SK-MEL-5 (cell line): Measurements from ENCODE around the gene ARNT2. TPM values are rescaled to one million over a fixed set of nuclear protein-coding genes. Genes with fewer than 3 reads are reported as not detected.

Source experiments
- DNase-seq: peaks from one replicate; pipeline ENCODE4 v3.0.0-alpha.2; 2016; ENCODE audit warnings: low read depth, low spot score
- in situ Hi-C: cut with HindIII; loops from 2 replicates; pipeline ENCODE4 v1.10.0; 2016; ENCODE audit warnings: low sequenced_read_pairs, high pct_unique_total_duplicates, low pct_unique_long_range_greater_than_20kb
- total RNA-seq: library from RNA; depleted of rRNA; stranded (reverse); fragments of >200 nt; shearing (Covaris generic); gene quantifications from 2 replicates; pipeline ENCODE4 v1.2.3, GENCODE V29; 2014

Gene ARNT2
- total RNA-seq, 1 experiment from 2014 or later, result 33.6 TPM

DNA sequence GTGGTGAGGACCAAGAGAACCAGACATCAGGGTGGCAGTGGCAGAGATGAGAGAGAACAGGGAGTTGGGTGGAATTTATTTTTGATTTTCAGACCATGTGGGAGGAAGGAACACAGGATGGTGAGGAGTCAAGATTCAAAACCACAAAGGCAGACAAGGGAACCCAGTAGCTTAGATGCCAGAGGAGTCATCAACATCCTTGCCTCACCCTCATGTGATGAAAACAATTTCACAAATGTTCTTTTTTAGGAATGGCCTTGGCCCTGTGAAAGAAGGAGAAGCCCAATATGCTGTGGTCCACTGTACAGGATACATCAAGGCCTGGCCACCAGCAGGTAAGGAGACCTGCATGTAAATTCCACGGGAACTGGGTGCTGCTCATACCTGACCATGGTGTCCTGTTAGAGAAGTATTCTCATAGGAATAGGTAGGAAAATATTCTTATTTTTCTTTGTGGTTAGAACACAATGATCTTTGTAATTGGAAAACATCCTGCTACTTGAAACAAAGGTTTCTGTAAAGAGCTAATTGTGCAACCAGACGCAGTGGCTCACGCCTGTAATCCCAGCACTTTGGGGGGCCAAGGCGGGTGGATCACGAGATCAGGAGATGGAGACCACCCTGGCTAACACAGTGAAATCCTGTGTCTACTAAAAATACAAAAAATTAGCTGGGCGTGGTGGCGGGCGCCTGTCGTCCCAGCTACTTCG is 110.0 kb downstream of the ARNT2 start:
- in situ Hi-C loops, result no loop called here
- peak; percentile 45 for DNase-seq

- in situ Hi-C loops, result no loop called here
Observed at GRCh38 chr15:80517290-80517689, 113.1 kb downstream of the ARNT2 start.

GRCh38 chr15:80518522-80518921 is 114.3 kb downstream of the ARNT2 start:
- in situ Hi-C loops, result no loop called here
- peak; percentile 17 for DNase-seq

More at GRCh38 chr15:80517290-80517689, 113.1 kb downstream of the ARNT2 start:
- no peak for DNase-seq

- in situ Hi-C loops, result no loop called here
- no peak for DNase-seq
Observed at GRCh38 chr15:80523746-80524145, 119.6 kb downstream of the ARNT2 start.

DNA sequence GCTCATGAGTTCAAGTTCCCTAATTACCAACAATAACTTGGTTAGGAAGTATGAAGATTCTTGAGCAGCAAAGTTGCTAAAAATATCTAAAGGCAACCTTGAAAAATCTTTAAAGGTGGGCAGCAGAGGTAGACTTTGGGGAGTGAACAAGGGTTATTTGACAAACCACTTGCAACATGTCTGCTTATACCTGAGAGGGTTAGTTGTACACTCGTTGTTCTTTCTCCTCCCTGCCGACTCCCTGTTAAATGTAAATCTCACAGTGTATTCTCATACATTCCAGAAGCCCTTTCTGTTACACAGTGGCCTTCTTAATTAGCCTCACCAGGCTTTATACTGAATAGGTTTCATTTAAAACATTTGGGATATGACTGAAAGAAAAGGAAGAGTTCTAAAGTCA is 121.7 kb downstream of the ARNT2 start:
- no peak for DNase-seq
- in situ Hi-C loops, result no loop called here

DNA sequence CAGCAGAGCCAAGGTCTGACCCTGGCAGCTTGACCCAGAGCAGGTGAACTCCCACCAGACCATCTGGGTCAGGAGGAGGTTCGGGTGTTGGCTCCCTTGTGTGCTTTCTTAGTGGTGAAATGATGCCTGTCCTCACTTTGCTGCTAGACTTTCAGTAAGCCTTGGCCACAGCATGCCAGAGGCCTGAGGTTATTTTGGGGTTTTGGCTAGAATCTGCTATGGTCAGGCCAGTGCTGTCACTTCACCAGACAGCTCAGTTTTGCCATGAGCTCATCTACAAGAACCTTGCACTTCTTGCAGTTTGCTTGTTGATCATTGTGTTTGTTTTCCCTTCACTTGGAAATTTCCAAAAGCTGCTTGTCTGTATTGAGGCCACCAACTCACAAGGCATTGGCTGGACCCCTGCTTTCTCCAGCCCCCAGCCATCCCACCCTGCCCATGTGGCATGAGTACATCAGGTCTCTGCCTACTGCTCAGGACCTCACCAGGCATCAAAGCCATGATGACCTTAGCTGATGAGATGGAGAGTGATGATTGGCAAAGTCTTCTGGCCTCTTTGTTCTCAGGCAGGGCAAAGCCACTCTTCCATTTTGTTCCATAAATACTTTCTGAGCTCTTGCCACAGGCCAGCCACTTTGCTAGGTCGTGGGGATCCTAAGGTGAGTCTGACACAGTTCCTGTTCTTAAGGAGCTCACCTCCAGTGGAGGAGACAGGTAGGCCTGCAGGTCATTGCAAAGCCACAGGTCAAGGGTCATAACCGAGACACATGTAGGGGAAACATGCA is 122.6 kb downstream of the ARNT2 start:
- no peak for DNase-seq
- in situ Hi-C loops, result no loop called here

DNA sequence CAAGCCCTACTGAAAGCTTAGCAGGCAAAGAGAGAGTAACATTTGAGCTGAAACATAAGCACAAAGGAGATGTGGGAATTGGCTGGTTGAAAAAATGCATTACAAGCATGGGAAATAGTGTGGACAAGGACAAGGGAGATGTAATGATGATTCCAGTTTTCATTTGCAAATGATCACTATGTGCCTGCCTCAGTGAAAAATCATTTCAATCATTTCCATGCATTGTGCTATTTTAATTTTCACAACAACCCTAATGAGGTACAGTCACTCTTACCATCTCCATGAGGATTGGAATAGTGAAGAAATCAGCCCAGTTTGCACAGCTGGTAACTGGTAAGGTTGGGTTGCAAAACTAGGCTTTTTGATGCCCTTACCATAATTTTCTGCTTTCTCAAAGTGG is 123.2 kb downstream of the ARNT2 start:
- in situ Hi-C loops, result no loop called here
- DNase-seq, result no peak

DNA sequence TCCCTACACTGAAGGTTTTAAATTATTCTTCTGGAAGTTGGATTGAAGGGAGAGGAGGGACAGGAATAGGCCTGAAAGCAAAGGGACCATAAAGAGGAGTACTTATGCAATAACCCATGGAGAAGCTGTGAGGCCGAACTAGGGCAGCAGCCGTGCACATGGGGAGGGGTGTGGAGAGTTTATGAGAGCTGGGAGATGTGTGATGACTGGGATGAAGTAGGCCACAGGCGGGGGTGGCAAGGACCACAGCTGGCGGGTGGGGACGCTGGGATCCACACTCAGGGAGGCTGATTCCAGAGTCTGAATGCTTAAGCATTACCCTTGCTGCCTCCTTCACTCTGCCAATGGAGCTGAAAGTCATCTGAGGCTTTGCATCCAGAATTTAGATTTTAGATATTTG is 123.8 kb downstream of the ARNT2 start:
- in situ Hi-C loops, result no loop called here
- no peak for DNase-seq

DNA sequence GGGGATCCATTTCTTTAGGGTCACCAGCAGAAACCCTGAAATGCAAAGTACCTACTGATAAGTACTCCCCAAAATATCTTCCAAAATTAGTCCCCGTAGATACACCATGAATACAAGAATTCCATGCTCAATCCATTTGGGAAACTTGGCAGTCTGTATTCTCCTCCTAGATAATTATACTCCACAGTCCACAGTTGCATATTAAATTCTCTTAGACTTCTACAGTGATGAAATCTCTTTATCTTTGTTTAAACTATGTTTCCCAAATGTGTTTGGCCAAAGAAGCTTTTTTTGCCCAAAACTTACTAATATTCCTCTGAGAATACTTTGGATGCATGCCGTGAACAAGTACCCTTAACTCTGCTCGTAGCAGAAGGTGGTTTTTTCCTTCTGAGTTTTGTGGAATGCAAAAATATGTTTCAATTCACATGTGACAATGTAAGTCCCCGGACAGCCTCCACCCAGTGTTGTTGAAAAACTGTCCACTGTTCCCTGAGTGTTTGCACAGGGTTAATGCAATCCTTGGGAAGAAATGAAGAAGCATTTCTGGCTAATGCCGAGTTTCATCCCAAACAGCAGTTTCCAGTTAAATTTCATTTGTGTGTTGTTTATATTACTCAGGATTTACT is 126.7 kb downstream of the ARNT2 start:
- in situ Hi-C loops, result no loop called here
- no peak for DNase-seq

GRCh38 chr15:80531388-80531787 is 127.2 kb downstream of the ARNT2 start:
- in situ Hi-C loops, result no loop called here
- no peak for DNase-seq

GRCh38 chr15:80531796-80532195 is 127.6 kb downstream of the ARNT2 start:
- in situ Hi-C loops, result no loop called here

GRCh38 chr15:80533790-80534333 is 129.7 kb downstream of the ARNT2 start:
- no peak for DNase-seq
- in situ Hi-C loops, result no loop called here

More at GRCh38 chr15:80531796-80532195, 127.6 kb downstream of the ARNT2 start:
- no peak for DNase-seq

GRCh38 chr15:80536231-80536630 is 132.0 kb downstream of the ARNT2 start:
- no peak for DNase-seq

DNA sequence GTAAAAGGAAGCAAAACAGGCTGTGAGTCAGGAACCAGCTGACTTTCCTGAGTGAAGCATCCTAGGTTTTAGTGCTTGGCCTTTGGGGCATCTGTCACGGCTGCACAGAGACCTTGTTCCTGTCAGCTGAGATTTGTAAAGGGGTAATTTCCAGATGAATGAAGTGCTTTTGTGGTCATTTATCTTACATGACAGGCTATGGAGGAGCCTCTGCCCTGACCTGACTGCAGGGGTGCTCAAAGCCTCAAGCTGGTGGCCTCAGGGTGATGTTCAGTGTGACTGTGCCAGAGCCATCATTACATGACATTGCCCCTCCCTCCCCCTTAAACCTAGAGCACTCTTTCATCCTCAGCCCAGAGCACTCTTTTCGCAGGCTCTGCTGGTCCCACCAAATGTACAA is 132.5 kb downstream of the ARNT2 start:
- in situ Hi-C loops, result no loop called here
- DNase-seq, result peak; percentile 9

More at GRCh38 chr15:80536231-80536630, 132.0 kb downstream of the ARNT2 start:
- in situ Hi-C loops, result no loop called here

DNA sequence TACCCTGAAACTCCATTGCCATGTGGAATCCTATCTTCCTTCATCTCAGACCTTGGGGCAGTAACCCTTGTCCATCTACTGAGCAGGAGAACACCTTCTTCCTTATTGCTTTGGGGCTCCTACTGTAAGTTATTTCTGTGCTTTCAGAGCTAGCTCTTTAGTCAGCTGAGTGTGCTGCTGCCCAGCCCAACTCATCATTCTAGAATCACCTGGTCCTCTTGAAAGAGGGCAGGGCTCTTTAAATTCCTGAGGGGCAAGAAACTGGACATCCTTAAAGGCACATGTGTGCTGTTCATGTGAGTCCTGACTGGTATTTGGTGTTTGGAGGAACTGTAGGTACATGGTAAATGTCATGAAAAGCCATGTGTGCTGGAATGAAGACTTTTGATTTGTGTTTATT is 140.9 kb downstream of the ARNT2 start:
- DNase-seq, result no peak
- in situ Hi-C loops, result no loop called here

DNA sequence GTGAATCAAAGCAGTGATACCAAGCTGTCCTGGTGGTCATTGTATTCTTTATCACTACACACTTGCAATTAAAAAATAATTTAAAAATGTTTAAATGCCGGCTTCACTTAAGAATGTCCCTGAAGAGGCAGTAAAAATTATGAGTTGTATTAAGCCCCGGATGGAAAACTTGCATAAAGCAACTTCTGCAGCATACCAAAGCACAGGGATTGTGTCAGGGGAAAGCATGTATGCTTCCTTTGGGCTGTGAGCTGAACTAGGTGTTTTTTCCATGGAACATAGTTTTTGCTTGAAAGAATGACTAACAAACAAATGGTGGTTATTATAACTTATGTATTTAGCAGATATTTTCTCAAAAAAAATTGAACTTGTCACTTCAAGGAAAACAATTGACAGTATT is 143.1 kb downstream of the ARNT2 start:
- in situ Hi-C loops, result no loop called here
- DNase-seq, result no peak

GRCh38 chr15:80549191-80549590 is 145.0 kb downstream of the ARNT2 start:
- in situ Hi-C loops, result no loop called here
- DNase-seq, result no peak

GRCh38 chr15:80549654-80550053 is 145.5 kb downstream of the ARNT2 start:
- DNase-seq, result no peak
- in situ Hi-C loops, result no loop called here
